Gastroesophageal sphincter (tissue), 4 donors: ENCODE results near the gene LRRC73. TPM values are rescaled to one million over a fixed set of nuclear protein-coding genes. Genes with fewer than 3 reads are reported as not detected.
A peak's percentile ranks its signal among the peaks of the same experiment; 100 is the strongest.
"Not testable (repeated sequence)": the region's sequence is repeated elsewhere in the genome, so short reads cannot be mapped to it uniquely, and the experiment has no call there.

Source experiments
- ATAC-seq: fragments of 150-250 bp; one replicate; pipeline ENCODE4 v1.9.1; 2016; ENCODE audit warnings: mild to moderate bottlenecking, moderate library complexity
- H3K27ac ChIP-seq, 4 donors: fragments of 200-600 bp; sonication (generic) in 3 of 4; 1 replicate in 3 of 4; 2 replicates in 1 of 4; pipeline ENCODE4 v1.5.1; 2016 to 2019
- H3K27me3 ChIP-seq: fragments of 200-600 bp; sonication (generic); one replicate; pipeline ENCODE4 v1.5.1; 2019
- H3K36me3 ChIP-seq, 2 donors: fragments of 200-600 bp; sonication (generic); one replicate each; pipeline ENCODE4 v1.5.1; 2019; ENCODE audit warnings: control low read depth in 1 of 2
- H3K4me1 ChIP-seq, 3 donors: fragments of 200-600 bp; sonication (generic); 1 replicate in 2 of 3; 2 replicates in 1 of 3; pipeline ENCODE4 v1.5.1; 2016 to 2019; ENCODE audit warnings: control low read depth in 2 of 3
- H3K4me3 ChIP-seq, 2 donors: fragments of 200-600 bp; sonication (generic); one replicate each; pipeline ENCODE4 v1.5.1; 2019; ENCODE audit warnings: mild to moderate bottlenecking in 1 of 2, moderate library complexity in 1 of 2
- H3K9me3 ChIP-seq, 3 donors: fragments of 200-600 bp; sonication (generic); one replicate each; pipeline ENCODE4 v1.5.1; 2017 to 2019; ENCODE audit warnings: control low read depth in 2 of 3
- EP300 ChIP-seq: sonication (generic); formaldehyde crosslinking; IDR thresholded peaks from one replicate; pipeline ENCODE4 v1.6.1; 2017; ENCODE audit warnings: antibody characterized with exemption, mild to moderate bottlenecking
- POLR2A ChIP-seq, 2 donors: fragments of 450-650 bp; IDR thresholded peaks; one replicate each; pipeline ENCODE4 v1.6.1; 2017; ENCODE audit warnings: antibody characterized with exemption in 2 of 2, mild to moderate bottlenecking in 2 of 2, moderate library complexity in 1 of 2
- POLR2AphosphoS5 ChIP-seq: sonication (generic); formaldehyde crosslinking; IDR thresholded peaks from one replicate; pipeline ENCODE4 v1.6.1; 2017; ENCODE audit warnings: antibody characterized with exemption
- WGBS, 2 donors: methylation state at CpG; one replicate each; pipeline ENCODE4 v1.1.5; 2018; ENCODE audit warnings: low coverage in 1 of 2; 5-methylcytosine and 5-hydroxymethylcytosine counted together
- total RNA-seq, 4 donors: library from RNA; depleted of rRNA; stranded (reverse); fragments of >200 nt; gene quantifications; one replicate each; pipeline ENCODE4 v1.1.0, GENCODE V29; 2016
- TF ChIP-seq, protein P1 (sequence below), 4 experiments: fragments of 200-600 bp in 2 of 4; fragments of 450-650 bp in 2 of 4; sonication (generic) in 1 of 4; IDR thresholded peaks; one replicate each; pipeline ENCODE4 v1.5.1; 2017 to 2019; ENCODE audit warnings: antibody characterized with exemption in 4 of 4, mild to moderate bottlenecking in 2 of 4, moderate library complexity in 2 of 4

LRRC73 gene
- total RNA-seq, 4 donors from 2014 or later, result 0.16 to 0.31 TPM; not detected in 2

GRCh38 chr6:43500921-43501320, 9.2 kb downstream of the LRRC73 start:
- no peak for ATAC-seq
- Histone ChIP-seq H3K27me3 (no peaks in the 10 kb centered on the region), H3K4me1 (peaks cover 0 to 30% (median 11%) of the 10 kb centered on the region in 3 donors), H3K36me3 (peaks cover 0 to 85% of the 10 kb centered on the region in 2 donors), H3K9me3 (no peaks in the 10 kb centered on the region), H3K27ac (no peak overlapping the region), H3K4me3 (no peak overlapping the region)
- 88 to 100% methylated on average over 2 to 3 of the region's 3 CpGs for WGBS, 2 donors
- TF ChIP-seq POLR2A (IDR thresholded peaks at IDR 0.05), result no peak
- TF ChIP-seq, protein P1, sequence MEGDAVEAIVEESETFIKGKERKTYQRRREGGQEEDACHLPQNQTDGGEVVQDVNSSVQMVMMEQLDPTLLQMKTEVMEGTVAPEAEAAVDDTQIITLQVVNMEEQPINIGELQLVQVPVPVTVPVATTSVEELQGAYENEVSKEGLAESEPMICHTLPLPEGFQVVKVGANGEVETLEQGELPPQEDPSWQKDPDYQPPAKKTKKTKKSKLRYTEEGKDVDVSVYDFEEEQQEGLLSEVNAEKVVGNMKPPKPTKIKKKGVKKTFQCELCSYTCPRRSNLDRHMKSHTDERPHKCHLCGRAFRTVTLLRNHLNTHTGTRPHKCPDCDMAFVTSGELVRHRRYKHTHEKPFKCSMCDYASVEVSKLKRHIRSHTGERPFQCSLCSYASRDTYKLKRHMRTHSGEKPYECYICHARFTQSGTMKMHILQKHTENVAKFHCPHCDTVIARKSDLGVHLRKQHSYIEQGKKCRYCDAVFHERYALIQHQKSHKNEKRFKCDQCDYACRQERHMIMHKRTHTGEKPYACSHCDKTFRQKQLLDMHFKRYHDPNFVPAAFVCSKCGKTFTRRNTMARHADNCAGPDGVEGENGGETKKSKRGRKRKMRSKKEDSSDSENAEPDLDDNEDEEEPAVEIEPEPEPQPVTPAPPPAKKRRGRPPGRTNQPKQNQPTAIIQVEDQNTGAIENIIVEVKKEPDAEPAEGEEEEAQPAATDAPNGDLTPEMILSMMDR (IDR thresholded peaks at IDR 0.05), result no peak
- TF ChIP-seq POLR2AphosphoS5, result no peak

DNA sequence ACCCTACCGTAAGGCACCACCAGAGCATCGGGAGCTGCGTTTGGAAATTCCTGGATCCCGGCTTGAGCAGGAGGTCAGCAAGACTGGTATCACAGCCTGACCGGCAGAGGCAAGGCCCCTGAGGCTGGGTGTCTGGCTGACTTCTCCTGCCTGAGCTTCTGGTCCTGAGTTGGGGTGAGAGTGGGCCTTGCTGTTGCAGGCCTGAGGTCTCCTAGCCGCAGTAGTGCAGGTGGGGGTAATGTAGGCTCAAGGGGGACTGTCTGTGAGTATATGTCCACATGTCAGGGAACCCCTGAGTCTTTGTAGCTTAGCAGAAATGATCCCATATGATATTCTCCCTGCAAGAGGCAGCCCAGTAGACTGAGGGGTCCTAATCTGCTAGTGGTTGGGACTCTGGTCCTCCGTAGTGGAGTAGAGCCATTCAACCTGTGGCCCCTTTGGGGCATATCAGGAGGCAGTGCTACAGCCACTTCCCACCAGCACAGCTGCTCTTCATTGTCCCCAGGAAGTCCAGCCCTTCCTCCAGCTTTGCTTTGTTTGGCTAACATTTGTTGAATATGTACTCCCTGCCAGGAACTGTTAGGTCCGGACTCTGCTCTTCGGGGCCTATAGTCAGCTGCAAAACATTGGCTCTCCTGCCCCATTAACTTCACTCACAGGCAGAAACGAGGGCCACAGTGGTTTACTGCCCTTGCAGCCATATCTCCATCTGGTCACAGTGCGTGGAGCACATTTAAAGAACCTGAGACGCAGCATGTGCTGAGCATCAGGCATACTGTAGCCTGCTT, 10.9 kb downstream of the LRRC73 start:
- no peaks in the 10 kb centered on the region for H3K27me3 ChIP-seq
- H3K4me3 ChIP-seq, result no peak overlapping the region
- ATAC-seq, result peak; percentile 32
- peaks cover 0 to 42% (median 15%) of the 10 kb centered on the region in 3 donors for H3K4me1 ChIP-seq
- H3K9me3 ChIP-seq, result no peaks in the 10 kb centered on the region
- TF ChIP-seq POLR2AphosphoS5 (no peak), POLR2A (IDR thresholded peaks at IDR 0.05) (no peak), EP300 (no peak)
- TF ChIP-seq, protein P1 (IDR thresholded peaks at IDR 0.05), result no peak
- peak overlapping the region in 3 of 4 donors; percentile 4 to 23 (median 17) for H3K27ac ChIP-seq
- 45 to 70% methylated on average over 3 to 6 of the region's 12 CpGs for WGBS, 2 donors
- H3K36me3 ChIP-seq, result peaks cover 0 to 68% of the 10 kb centered on the region in 2 donors

- not testable (repeated sequence) for H3K27me3 ChIP-seq, ATAC-seq, H3K4me3 ChIP-seq, H3K27ac ChIP-seq, H3K9me3 ChIP-seq
- WGBS, 2 donors, result 83 to 100% methylated on average over 1 to 5 of the region's 5 CpGs
- Histone ChIP-seq H3K4me1 (peaks cover 0 to 42% (median 15%) of the 10 kb centered on the region in 3 donors), H3K36me3 (peaks cover 0 to 59% of the 10 kb centered on the region in 2 donors)
These were observed 11.9 kb downstream of the LRRC73 start for GRCh38 chr6:43498291-43498690.

DNA sequence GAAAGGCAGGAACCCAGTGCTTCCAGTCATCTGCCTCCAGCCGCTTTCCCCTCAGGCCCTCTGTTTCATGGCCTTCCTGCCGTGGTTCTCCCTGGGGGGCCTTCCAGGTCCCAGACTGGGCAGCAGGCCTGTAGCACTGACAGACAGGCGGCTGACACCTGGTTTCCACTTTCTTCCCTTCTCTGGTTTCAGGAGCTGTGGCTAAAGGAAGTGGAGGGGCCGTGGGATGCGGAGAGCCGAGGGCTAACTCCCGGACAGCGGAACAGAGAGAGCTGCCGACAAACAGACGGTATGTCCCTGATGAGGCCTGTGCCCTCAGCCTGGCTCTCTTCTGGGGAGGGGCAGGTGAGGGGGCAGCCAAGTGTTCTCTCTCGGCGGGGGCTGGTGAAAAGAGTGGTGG, 12.5 kb downstream of the LRRC73 start:
- ATAC-seq, result no peak
- 77 to 81% methylated on average over 4 to 7 of the region's 12 CpGs for WGBS, 2 donors
- H3K36me3 ChIP-seq, result peaks cover 0 to 53% of the 10 kb centered on the region in 2 donors
- no peaks in the 10 kb centered on the region for H3K27me3 ChIP-seq
- no peak overlapping the region for H3K27ac ChIP-seq
- no peaks in the 10 kb centered on the region for H3K9me3 ChIP-seq
- no peak overlapping the region for H3K4me3 ChIP-seq
- TF ChIP-seq EP300 (no peak), POLR2AphosphoS5 (no peak), POLR2A (IDR thresholded peaks at IDR 0.05) (no peak)
- TF ChIP-seq, protein P1 (IDR thresholded peaks at IDR 0.05), result no peak
- peaks cover 0 to 42% (median 19%) of the 10 kb centered on the region in 3 donors for H3K4me1 ChIP-seq

DNA sequence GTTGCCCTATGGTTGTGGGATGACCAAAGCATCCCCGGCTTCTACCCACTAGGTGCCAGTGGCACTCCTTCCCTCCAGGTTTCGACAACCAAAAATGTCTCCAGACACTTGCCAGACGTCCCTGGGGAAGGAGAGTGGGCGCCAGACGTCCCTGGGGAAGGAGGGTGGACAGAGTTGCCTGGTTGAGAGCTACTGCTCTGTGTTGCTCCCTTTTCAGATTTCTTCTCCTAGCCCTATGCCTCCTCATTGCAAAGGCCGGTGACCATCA, 13.1 kb downstream of the LRRC73 start:
- 80 to 100% methylated on average over 1 to 2 of the region's 6 CpGs for WGBS, 2 donors
- H3K36me3 ChIP-seq, result peaks cover 0 to 47% of the 10 kb centered on the region in 2 donors

More for the DNA sequence above, 13.1 kb downstream of the LRRC73 start:
- Histone ChIP-seq H3K9me3 (no peaks in the 10 kb centered on the region), H3K27me3 (no peaks in the 10 kb centered on the region), H3K4me3 (no peak overlapping the region), H3K4me1 (peaks cover 0 to 42% (median 25%) of the 10 kb centered on the region in 3 donors), H3K27ac (no peak overlapping the region)
- TF ChIP-seq, protein P1 (IDR thresholded peaks at IDR 0.05), result no peak
- no peak for ATAC-seq
